Activated T-helper 1 cell treated with Interleukin-2 at 50 U/mL for 16 hours (primary cell): Measurements from ENCODE around the gene TENT5A.
"Not testable (repeated sequence)": the region's sequence is repeated elsewhere in the genome, so short reads cannot be mapped to it uniquely, and the experiment has no call there.

ENCODE experiments used
- DNase-seq: peaks from one replicate; pipeline ENCODE4 v3.0.0-alpha.2; 2020; ENCODE audit warnings: low read depth

The TENT5A gene

GRCh38 chr6:81750681-81751387 is 1.6 kb downstream of the TENT5A start:
- no peak for DNase-seq

GRCh38 chr6:81750200-81750599 is 2.3 kb downstream of the TENT5A start:
- no peak for DNase-seq

- DNase-seq = no peak
Observed at GRCh38 chr6:81749707-81750106, 2.8 kb downstream of the TENT5A start.

DNA sequence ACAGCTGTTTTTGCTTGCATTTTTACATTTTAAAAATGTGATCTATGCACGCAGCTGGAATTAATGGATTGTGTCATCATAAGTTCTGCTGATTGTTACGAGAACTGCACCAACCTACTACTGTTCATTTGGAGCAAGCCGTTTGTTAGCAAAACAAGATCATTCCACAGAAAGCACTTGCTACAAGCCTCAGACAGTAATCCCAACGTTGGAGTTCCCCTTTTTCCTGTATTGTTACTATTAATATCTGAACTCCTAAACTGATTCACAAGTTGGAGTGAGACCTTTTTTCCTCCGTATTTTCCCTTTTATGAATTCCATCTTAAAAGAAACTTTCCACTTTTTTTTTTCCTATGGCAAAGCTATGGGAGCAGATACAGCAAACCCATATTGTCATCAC is 3.5 kb downstream of the TENT5A start:
- DNase-seq = no peak

DNA sequence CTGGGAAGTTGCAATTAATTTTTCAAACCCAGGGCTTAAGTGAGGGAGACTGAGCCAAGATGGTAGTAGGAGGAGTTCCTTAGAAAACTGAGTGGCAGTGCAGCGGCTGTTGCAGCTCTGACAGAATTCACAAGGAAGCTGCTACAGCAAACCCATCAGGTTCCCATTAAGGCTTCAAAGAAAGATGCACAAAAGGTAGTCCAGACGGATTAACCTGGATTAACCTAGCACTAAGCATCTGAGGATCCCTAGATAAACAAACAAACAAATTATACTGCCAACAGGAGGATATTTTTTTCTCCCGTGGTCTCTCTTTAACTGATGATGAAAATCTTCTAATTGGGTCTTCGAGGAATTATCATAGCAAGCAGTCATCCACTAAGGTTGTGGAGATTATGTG is 5.2 kb downstream of the TENT5A start:
- DNase-seq = no peak

- DNase-seq = no peak
Observed at GRCh38 chr6:81744131-81744530, 8.3 kb downstream of the TENT5A start.

DNA sequence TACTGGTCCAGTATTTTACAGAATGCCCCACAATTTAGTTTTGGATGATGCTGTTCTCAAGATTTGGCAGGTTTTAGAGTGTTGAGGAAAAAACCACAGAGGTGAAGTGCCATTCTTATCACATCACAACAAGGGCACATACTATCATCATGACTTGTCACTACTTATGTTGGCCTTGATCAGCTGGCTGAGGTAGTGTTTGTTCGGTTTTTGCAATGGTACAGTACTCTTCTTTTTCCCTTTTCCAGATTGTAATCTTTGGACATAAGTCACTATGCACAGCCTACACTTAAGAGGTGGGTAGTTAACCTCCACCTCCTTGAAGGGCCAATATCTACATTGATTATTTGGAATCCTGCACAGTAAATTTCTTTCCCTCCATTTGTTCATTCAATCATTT is 8.8 kb downstream of the TENT5A start:
- no peak for DNase-seq

- no peak for DNase-seq
Observed at GRCh38 chr6:81741689-81742088, 10.8 kb downstream of the TENT5A start.

DNA sequence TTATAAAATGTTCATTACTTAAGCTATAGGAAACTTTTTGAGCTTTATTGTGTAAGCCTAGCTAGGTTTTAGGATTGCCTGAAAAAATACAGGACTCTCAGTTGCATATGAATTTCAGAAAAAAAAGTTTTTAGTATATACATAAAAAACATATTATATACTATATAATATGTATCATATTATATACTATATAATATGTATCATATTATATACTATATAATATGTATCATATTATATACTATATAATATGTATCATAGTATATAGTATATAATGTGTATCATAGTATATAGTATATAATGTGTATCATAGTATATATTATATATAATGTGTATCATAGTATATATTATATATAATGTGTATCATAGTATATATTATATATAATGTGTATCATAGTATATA is 11.9 kb downstream of the TENT5A start:
- DNase-seq = not testable (repeated sequence)

DNA sequence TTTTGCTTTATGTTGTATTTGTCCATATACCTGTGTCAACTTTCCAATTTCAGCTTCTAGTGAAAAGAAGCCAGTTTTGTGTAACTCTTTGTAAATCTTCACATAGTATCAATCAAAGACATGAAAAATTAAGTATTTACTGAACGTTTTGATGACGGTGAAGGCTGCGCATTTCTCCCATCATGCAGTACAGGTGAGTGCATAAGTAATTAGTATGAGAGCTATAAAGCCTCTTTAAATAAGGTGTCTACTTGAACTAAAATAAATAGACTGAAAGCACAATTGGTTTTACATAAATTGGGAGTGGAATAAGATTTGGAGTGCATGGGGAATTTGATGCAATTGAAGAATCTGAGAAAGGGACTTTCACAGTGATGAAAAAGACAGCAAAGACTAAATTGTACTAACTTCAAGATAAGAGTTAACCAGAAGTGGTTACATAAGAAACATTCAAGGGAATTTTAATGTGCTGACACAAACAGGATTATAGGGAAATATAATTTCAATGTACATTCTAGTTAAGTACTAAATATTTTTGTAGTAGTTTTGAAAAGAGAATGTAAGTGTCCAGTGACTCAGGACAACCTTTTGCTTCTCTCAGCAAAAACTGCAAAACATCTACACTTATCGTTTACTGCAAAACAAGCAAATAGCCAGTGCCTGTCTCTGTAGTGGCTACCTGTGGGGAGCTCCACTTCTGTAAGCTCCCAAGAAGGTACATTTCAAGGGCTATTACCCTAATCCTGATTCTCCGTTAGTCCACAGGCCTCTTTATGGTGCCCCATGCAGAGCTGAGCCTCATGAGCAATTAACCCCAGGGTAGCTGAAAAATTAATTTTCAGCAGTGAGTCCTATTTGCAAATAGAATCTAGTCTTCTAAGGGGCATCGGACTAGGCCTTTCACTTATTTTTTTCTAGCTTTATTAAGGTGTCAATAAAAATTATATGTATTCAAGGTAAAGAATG is 13.0 kb downstream of the TENT5A start:
- no peak for DNase-seq

DNA sequence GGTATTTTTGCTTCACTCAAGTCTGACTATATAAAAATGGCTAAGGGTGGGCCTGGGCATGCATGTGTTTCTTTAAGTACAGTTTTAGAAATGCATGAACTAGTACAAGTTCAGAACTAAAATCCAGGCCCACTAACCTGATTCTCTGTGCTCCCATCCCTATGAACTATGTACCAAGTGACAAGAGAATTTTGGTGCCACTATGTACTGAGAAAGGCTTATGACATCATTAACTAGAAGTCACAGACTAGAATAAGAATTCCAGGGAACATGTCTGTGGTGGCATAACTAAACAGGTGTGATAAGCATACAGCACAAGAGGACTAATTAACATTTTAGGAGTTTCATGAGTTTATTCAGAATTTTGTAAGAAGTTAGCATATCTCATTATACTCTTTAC is 16.1 kb downstream of the TENT5A start:
- no peak for DNase-seq

DNA sequence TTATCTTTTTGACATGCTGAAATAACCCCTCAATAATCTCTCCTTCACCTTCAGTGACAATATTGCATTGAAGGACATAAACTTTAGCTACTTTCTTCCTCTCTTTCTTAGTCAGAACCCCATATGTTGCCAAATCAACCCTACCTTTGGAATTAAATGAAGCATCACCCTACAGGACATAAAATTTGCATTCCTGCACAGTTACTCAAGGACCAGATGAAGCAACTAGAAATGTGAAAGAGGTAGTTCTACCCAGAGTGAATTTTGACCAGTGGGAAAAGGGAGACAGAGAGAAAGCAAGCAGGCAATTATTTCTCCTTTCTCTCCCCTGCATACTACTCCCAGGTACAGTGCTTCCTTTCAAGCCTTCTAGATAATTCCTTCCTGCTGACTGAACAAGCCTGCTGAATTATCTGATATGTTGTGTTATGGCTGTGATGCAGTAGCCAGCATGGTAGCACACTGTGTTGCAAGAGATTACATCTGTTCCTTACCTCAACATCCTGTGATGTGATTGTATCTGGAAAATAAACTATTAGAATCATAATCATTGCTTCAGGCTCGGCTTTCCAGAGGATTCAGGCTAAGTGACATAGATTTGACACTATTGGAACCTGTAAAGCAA is 16.6 kb downstream of the TENT5A start:
- DNase-seq = no peak

- no peak for DNase-seq
Observed at GRCh38 chr6:81734500-81735150, 17.9 kb downstream of the TENT5A start.

DNA sequence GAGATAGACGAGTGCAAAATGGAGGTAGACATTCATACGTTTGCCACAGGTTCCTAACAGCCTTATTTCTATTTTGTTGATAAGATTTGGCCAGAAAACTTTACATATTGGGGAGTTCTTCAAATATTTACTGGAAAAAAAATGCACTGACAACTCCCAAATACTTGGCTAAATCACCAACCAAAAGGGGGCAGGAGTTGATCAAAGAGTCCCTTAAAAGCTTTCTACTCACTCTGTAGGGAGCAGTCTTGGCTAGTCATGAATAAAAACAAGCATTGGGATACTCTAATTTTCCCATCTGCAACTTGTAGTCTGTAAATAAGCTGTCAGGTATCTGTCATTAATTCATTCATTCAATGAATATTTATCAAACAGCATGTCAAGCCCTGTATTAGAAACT is 18.4 kb downstream of the TENT5A start:
- DNase-seq = no peak

GRCh38 chr6:81731814-81732213 is 20.7 kb downstream of the TENT5A start:
- DNase-seq = no peak

GRCh38 chr6:81727876-81728517 is 24.5 kb downstream of the TENT5A start:
- no peak for DNase-seq

DNA sequence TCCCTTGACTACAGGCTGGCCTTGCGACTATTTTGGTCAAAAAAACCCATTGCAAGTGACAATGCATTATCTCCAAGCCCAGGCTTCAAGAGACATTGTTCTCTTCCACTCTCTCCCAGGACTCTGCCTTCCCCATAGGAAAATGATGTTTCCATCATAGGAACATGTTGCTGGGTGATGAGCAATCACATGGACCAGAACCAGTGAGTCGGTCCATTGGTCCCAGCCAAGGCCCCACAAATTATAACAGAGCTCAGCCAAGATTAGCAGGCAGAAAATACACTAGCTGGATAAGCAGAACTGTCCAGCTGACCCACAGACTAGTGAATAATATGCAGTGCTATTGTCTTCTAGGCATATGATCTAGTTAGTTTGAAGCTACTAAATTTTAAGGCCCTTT is 27.4 kb downstream of the TENT5A start:
- DNase-seq = no peak

DNA sequence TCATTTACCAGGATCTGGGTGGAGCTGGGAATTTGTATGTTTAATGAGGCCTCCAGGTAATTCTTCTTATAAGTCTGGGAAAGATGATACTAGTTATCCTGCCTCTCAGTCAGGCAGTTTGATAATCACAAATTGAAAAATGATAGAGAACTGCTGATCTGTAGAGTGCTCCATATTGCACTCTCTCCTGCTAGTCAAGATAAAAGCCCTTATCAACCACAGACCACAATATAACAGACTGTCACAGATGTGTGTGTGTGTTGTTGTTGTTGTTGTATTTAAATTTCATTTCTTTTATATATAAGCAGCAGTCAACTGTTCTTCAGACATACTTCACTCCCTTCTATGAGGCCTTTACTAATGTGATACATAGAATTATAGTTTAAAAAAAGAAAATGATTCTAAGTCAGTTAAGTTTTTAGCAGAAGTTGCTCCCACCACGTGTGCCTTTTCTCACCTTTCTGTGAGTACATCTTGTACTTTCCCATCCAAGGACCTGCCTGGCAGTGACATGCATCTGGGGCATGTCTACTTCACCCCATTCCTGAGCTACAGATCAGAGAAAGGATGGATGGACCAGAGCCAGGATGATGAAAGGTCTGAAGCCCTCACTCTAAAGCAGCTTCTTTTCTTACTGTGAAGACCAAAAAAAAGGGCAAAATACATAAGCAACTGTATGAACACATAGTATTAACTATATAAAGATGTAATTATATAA is 29.8 kb downstream of the TENT5A start:
- DNase-seq = no peak

GRCh38 chr6:81720427-81720826 is 32.1 kb downstream of the TENT5A start:
- DNase-seq = no peak

GRCh38 chr6:81718126-81718525 is 34.4 kb downstream of the TENT5A start:
- no peak for DNase-seq

- DNase-seq = no peak
Observed at GRCh38 chr6:81714684-81715083, 37.8 kb downstream of the TENT5A start.
